ENCODE measurements around the gene PPM1M.

PPM1M gene

GRCh38 chr3:52226229-52226817 is 19.2 kb upstream of the PPM1M start:
- Histone ChIP-seq H3K9ac (ENCODE audit: low read length) (no peak overlapping the region), H3K4me1 (ENCODE audit: insufficient read depth, low read length) (no peaks in the 10 kb centered on the region), H3K27me3 (ENCODE audit: control insufficient read depth in 1 of 2, insufficient read depth in 2 of 2, low read length in 2 of 2) (no peaks in the 10 kb centered on the region), H3K36me3 (ENCODE audit: insufficient read depth, low read length) (peaks cover 28% of the 10 kb centered on the region), H3K4me3 (ENCODE audit: low read depth in 1 of 2, low read length in 2 of 2) (no peak overlapping the region), H3K9me3 (ENCODE audit: low read length) (no peaks in the 10 kb centered on the region), H3K27ac (ENCODE audit: low read depth, low read length) (no peak overlapping the region)

GRCh38 chr3:52227117-52227516 is 18.4 kb upstream of the PPM1M start:
- no peak overlapping the region for H3K27ac ChIP-seq (ENCODE audit: low read depth, low read length)
- H3K27me3 ChIP-seq (ENCODE audit: control insufficient read depth in 1 of 2, insufficient read depth in 2 of 2, low read length in 2 of 2), result no peaks in the 10 kb centered on the region
- H3K4me3 ChIP-seq (ENCODE audit: low read depth in 1 of 2, low read length in 2 of 2), result no peak overlapping the region
- H3K36me3 ChIP-seq (ENCODE audit: insufficient read depth, low read length), result peaks cover 36% of the 10 kb centered on the region
- H3K4me1 ChIP-seq (ENCODE audit: insufficient read depth, low read length), result no peaks in the 10 kb centered on the region
- no peak overlapping the region for H3K9ac ChIP-seq (ENCODE audit: low read length)
- H3K9me3 ChIP-seq (ENCODE audit: low read length), result no peaks in the 10 kb centered on the region

- no peaks in the 10 kb centered on the region for H3K4me1 ChIP-seq (ENCODE audit: insufficient read depth, low read length)
- no peaks in the 10 kb centered on the region for H3K27me3 ChIP-seq (ENCODE audit: control insufficient read depth in 1 of 2, insufficient read depth in 2 of 2, low read length in 2 of 2)
- no peak overlapping the region for H3K4me3 ChIP-seq (ENCODE audit: low read depth in 1 of 2, low read length in 2 of 2)
- peaks cover 37% of the 10 kb centered on the region for H3K36me3 ChIP-seq (ENCODE audit: insufficient read depth, low read length)
- H3K9ac ChIP-seq (ENCODE audit: low read length), result no peak overlapping the region
- no peak overlapping the region for H3K27ac ChIP-seq (ENCODE audit: low read depth, low read length)
- no peaks in the 10 kb centered on the region for H3K9me3 ChIP-seq (ENCODE audit: low read length)
Measured at GRCh38 chr3:52227766-52228165, 17.8 kb upstream of the PPM1M start.

GRCh38 chr3:52228266-52228665 is 17.3 kb upstream of the PPM1M start:
- H3K4me1 ChIP-seq (ENCODE audit: insufficient read depth, low read length), result no peaks in the 10 kb centered on the region
- H3K36me3 ChIP-seq (ENCODE audit: insufficient read depth, low read length), result peaks cover 37% of the 10 kb centered on the region

GRCh38 chr3:52228751-52229291 is 16.7 kb upstream of the PPM1M start:
- H3K9ac ChIP-seq (ENCODE audit: low read length), result no peak overlapping the region
- H3K4me3 ChIP-seq (ENCODE audit: low read depth in 1 of 2, low read length in 2 of 2), result no peak overlapping the region
- H3K27ac ChIP-seq (ENCODE audit: low read depth, low read length), result no peak overlapping the region
- H3K27me3 ChIP-seq (ENCODE audit: control insufficient read depth in 1 of 2, insufficient read depth in 2 of 2, low read length in 2 of 2), result no peaks in the 10 kb centered on the region
- H3K4me1 ChIP-seq (ENCODE audit: insufficient read depth, low read length), result peaks cover under 1% of the 10 kb centered on the region
- H3K9me3 ChIP-seq (ENCODE audit: low read length), result no peaks in the 10 kb centered on the region
- peaks cover 37% of the 10 kb centered on the region for H3K36me3 ChIP-seq (ENCODE audit: insufficient read depth, low read length)

More at GRCh38 chr3:52228266-52228665, 17.3 kb upstream of the PPM1M start:
- no peak overlapping the region for H3K4me3 ChIP-seq (ENCODE audit: low read depth in 1 of 2, low read length in 2 of 2)
- no peaks in the 10 kb centered on the region for H3K27me3 ChIP-seq (ENCODE audit: control insufficient read depth in 1 of 2, insufficient read depth in 2 of 2, low read length in 2 of 2)
- H3K27ac ChIP-seq (ENCODE audit: low read depth, low read length), result no peak overlapping the region
- no peaks in the 10 kb centered on the region for H3K9me3 ChIP-seq (ENCODE audit: low read length)
- no peak overlapping the region for H3K9ac ChIP-seq (ENCODE audit: low read length)

- Histone ChIP-seq H3K4me3 (ENCODE audit: low read depth in 1 of 2, low read length in 2 of 2) (no peak overlapping the region), H3K9me3 (ENCODE audit: low read length) (no peaks in the 10 kb centered on the region), H3K9ac (ENCODE audit: low read length) (no peak overlapping the region), H3K36me3 (ENCODE audit: insufficient read depth, low read length) (peaks cover 42% of the 10 kb centered on the region), H3K4me1 (ENCODE audit: insufficient read depth, low read length) (peaks cover 8% of the 10 kb centered on the region), H3K27me3 (ENCODE audit: control insufficient read depth in 1 of 2, insufficient read depth in 2 of 2, low read length in 2 of 2) (no peaks in the 10 kb centered on the region), H3K27ac (ENCODE audit: low read depth, low read length) (no peak overlapping the region)
Measured at GRCh38 chr3:52229656-52230055, 15.9 kb upstream of the PPM1M start.

- H3K9ac ChIP-seq (ENCODE audit: low read length), result no peak overlapping the region
- no peak overlapping the region for H3K4me3 ChIP-seq (ENCODE audit: low read depth in 1 of 2, low read length in 2 of 2)
- no peaks in the 10 kb centered on the region for H3K9me3 ChIP-seq (ENCODE audit: low read length)
- H3K27ac ChIP-seq (ENCODE audit: low read depth, low read length), result no peak overlapping the region
- peaks cover 16% of the 10 kb centered on the region for H3K4me1 ChIP-seq (ENCODE audit: insufficient read depth, low read length)
- peaks cover 50% of the 10 kb centered on the region for H3K36me3 ChIP-seq (ENCODE audit: insufficient read depth, low read length)
- no peaks in the 10 kb centered on the region for H3K27me3 ChIP-seq (ENCODE audit: control insufficient read depth in 1 of 2, insufficient read depth in 2 of 2, low read length in 2 of 2)
Measured at GRCh38 chr3:52230461-52230860, 15.1 kb upstream of the PPM1M start.

GRCh38 chr3:52230889-52231499 is 14.6 kb upstream of the PPM1M start:
- H3K9me3 ChIP-seq (ENCODE audit: low read length), result no peaks in the 10 kb centered on the region
- peaks cover 20% of the 10 kb centered on the region for H3K4me1 ChIP-seq (ENCODE audit: insufficient read depth, low read length)
- no peaks in the 10 kb centered on the region for H3K27me3 ChIP-seq (ENCODE audit: control insufficient read depth in 1 of 2, insufficient read depth in 2 of 2, low read length in 2 of 2)
- H3K36me3 ChIP-seq (ENCODE audit: insufficient read depth, low read length), result peaks cover 52% of the 10 kb centered on the region
- no peak overlapping the region for H3K4me3 ChIP-seq (ENCODE audit: low read depth in 1 of 2, low read length in 2 of 2)
- no peak overlapping the region for H3K27ac ChIP-seq (ENCODE audit: low read depth, low read length)
- no peak overlapping the region for H3K9ac ChIP-seq (ENCODE audit: low read length)

- Histone ChIP-seq H3K9ac (ENCODE audit: low read length) (no peak overlapping the region), H3K4me3 (ENCODE audit: low read depth in 1 of 2, low read length in 2 of 2) (no peak overlapping the region), H3K27ac (ENCODE audit: low read depth, low read length) (no peak overlapping the region), H3K36me3 (ENCODE audit: insufficient read depth, low read length) (peaks cover 52% of the 10 kb centered on the region), H3K9me3 (ENCODE audit: low read length) (no peaks in the 10 kb centered on the region), H3K27me3 (ENCODE audit: control insufficient read depth in 1 of 2, insufficient read depth in 2 of 2, low read length in 2 of 2) (no peaks in the 10 kb centered on the region), H3K4me1 (ENCODE audit: insufficient read depth, low read length) (peaks cover 26% of the 10 kb centered on the region)
Measured at GRCh38 chr3:52231502-52232278, 13.9 kb upstream of the PPM1M start.

GRCh38 chr3:52232279-52233107 is 13.1 kb upstream of the PPM1M start:
- no peaks in the 10 kb centered on the region for H3K9me3 ChIP-seq (ENCODE audit: low read length)
- no peak overlapping the region for H3K27ac ChIP-seq (ENCODE audit: low read depth, low read length)
- peaks cover 34% of the 10 kb centered on the region for H3K4me1 ChIP-seq (ENCODE audit: insufficient read depth, low read length)
- no peaks in the 10 kb centered on the region for H3K27me3 ChIP-seq (ENCODE audit: control insufficient read depth in 1 of 2, insufficient read depth in 2 of 2, low read length in 2 of 2)
- no peak overlapping the region for H3K4me3 ChIP-seq (ENCODE audit: low read depth in 1 of 2, low read length in 2 of 2)
- H3K36me3 ChIP-seq (ENCODE audit: insufficient read depth, low read length), result peaks cover 52% of the 10 kb centered on the region
- H3K9ac ChIP-seq (ENCODE audit: low read length), result no peak overlapping the region

- Histone ChIP-seq H3K27ac (ENCODE audit: low read depth, low read length) (no peak overlapping the region), H3K27me3 (ENCODE audit: control insufficient read depth in 1 of 2, insufficient read depth in 2 of 2, low read length in 2 of 2) (no peaks in the 10 kb centered on the region), H3K4me3 (ENCODE audit: low read depth in 1 of 2, low read length in 2 of 2) (no peak overlapping the region), H3K9ac (ENCODE audit: low read length) (no peak overlapping the region), H3K4me1 (ENCODE audit: insufficient read depth, low read length) (peaks cover 41% of the 10 kb centered on the region), H3K36me3 (ENCODE audit: insufficient read depth, low read length) (peaks cover 52% of the 10 kb centered on the region), H3K9me3 (ENCODE audit: low read length) (no peaks in the 10 kb centered on the region)
Measured at GRCh38 chr3:52233108-52233591, 12.4 kb upstream of the PPM1M start.
